ENCODE data around the gene CNDP2. TPM values are rescaled to one million over a fixed set of nuclear protein-coding genes. Genes with fewer than 3 reads are reported as not detected.

The CNDP2 gene
- total RNA-seq, 4 donors from 2014 or later = 29.5 to 82.8 (median 31.6) TPM

DNA sequence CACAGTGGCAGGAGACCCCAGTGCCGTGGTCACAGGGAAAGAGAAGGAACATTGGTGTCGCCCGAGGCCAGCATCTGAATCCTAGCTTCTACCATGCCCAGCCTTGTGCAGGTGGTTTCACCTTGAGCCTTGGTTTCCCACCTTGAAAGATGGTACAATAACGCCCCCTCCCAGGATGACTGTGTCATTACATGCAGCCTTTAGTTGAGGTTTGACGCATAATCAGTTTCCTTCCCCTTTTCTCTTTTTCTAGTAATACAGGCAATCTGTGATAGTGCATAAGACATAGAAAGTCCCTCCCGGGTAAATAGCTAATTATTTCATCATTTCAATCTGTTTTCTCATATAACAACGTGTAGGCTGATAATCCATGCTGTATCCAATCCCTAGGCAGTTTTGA lies 71.7 kb downstream of the CNDP2 start:
- TF ChIP-seq, protein P1, sequence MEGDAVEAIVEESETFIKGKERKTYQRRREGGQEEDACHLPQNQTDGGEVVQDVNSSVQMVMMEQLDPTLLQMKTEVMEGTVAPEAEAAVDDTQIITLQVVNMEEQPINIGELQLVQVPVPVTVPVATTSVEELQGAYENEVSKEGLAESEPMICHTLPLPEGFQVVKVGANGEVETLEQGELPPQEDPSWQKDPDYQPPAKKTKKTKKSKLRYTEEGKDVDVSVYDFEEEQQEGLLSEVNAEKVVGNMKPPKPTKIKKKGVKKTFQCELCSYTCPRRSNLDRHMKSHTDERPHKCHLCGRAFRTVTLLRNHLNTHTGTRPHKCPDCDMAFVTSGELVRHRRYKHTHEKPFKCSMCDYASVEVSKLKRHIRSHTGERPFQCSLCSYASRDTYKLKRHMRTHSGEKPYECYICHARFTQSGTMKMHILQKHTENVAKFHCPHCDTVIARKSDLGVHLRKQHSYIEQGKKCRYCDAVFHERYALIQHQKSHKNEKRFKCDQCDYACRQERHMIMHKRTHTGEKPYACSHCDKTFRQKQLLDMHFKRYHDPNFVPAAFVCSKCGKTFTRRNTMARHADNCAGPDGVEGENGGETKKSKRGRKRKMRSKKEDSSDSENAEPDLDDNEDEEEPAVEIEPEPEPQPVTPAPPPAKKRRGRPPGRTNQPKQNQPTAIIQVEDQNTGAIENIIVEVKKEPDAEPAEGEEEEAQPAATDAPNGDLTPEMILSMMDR (IDR thresholded peaks at IDR 0.05 in 4 of 5, conservative IDR thresholded peaks at IDR 0.05 in 1 of 5) = no peak
- TF ChIP-seq POLR2A (IDR thresholded peaks at IDR 0.05) = no peak
- Histone ChIP-seq H3K27ac (no peak overlapping the region), H3K27me3 (no peaks in the 10 kb centered on the region), H3K9me3 (no peaks in the 10 kb centered on the region), H3K4me3 (no peak overlapping the region), H3K36me3 (no peaks in the 10 kb centered on the region), H3K4me1 (no peaks in the 10 kb centered on the region)
- ATAC-seq = no peak
- DNase-seq = no peak
- intact Hi-C loops (cut with DNase I; ENCODE audit: low total_unique reads) (no loop called here), in situ Hi-C loops (cut with MboI; ENCODE audit: low sequenced_read_pairs in 4 of 4) (no loop called here)

DNA sequence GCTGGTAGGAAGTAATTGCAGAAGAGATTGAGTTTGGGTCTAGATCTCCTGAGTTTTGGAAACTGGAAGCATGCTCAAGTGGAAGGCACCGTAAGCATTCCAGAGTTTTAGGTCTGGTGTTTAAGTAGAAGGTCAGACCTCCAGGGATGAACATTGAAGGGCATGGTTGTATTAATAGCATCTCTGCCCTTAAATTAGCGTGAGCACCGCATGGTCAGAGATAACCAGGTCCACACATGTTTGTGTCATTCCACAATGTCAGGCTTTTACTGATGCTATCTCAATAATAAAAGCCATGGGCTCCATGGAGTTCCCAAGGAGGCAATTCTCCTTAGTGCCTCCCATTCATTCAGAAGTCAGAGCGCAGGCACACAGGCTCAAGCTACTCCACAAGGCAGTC lies 73.2 kb downstream of the CNDP2 start:
- intact Hi-C loops (cut with DNase I; ENCODE audit: low total_unique reads) = no loop called here
- Histone ChIP-seq H3K4me3 (no peak overlapping the region), H3K4me1 (no peaks in the 10 kb centered on the region), H3K36me3 (no peaks in the 10 kb centered on the region), H3K9me3 (no peaks in the 10 kb centered on the region), H3K27ac (no peak overlapping the region), H3K27me3 (no peaks in the 10 kb centered on the region)
- ATAC-seq (no peak), DNase-seq (no peak)
- in situ Hi-C loops (cut with MboI; ENCODE audit: low sequenced_read_pairs in 4 of 4) = no loop called here
- TF ChIP-seq, protein P1 (IDR thresholded peaks at IDR 0.05 in 4 of 5, conservative IDR thresholded peaks at IDR 0.05 in 1 of 5) = no peak
- no peak for TF ChIP-seq POLR2A (IDR thresholded peaks at IDR 0.05)

- intact Hi-C loops (cut with DNase I; ENCODE audit: low total_unique reads) = no loop called here
- Histone ChIP-seq H3K36me3 (no peaks in the 10 kb centered on the region), H3K4me3 (no peak overlapping the region), H3K4me1 (no peaks in the 10 kb centered on the region), H3K9me3 (no peaks in the 10 kb centered on the region), H3K27me3 (no peaks in the 10 kb centered on the region), H3K27ac (no peak overlapping the region)
- in situ Hi-C loops (cut with MboI; ENCODE audit: low sequenced_read_pairs in 4 of 4) = no loop called here
- TF ChIP-seq POLR2A (IDR thresholded peaks at IDR 0.05) = no peak
- TF ChIP-seq, protein P1 (IDR thresholded peaks at IDR 0.05 in 4 of 5, conservative IDR thresholded peaks at IDR 0.05 in 1 of 5) = no peak
- no peak for ATAC-seq
- no peak for DNase-seq
Observed at GRCh38 chr18:74570266-74570665, 74.1 kb downstream of the CNDP2 start.

DNA sequence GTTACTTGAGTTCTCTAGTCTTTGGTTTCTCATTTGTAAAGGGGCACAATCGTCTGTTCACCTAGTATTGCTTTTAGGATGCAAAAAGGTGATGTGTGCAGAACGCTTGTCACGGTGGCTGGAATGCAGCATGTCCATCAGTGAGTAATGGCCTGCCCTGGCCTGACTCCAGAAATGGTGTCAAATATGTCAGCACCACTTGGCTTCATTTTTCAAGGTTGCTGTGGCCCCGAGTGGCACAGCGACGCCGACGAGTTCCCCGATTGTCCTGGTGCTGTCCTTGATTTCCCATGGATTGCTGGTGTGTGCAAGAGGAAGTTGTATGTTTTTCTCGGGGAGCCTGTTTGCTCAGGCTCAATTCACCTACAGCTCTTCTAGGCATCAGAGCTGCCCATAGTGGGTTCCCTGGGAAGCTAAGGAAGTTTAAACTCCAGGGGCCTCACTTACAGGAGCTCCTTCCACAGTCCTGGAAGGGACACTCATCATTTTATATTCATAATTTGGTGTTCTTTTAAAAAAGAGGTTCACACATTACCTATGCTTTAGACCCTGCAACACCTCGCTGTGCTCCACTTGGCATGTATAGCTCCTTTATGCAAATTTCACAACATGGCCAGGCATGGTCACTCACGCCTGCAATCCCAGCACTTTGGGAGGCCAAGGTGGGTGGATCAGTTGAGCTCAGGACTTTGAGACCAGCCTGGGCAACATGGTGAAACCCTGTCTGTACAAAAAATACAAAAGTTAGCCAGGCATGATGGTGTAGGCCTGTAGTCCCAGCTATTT lies 75.9 kb downstream of the CNDP2 start:
- no peaks in the 10 kb centered on the region for H3K36me3 ChIP-seq
- intact Hi-C loops (cut with DNase I; ENCODE audit: low total_unique reads) = no loop called here

More for the DNA sequence above, 75.9 kb downstream of the CNDP2 start:
- Histone ChIP-seq H3K9me3 (no peaks in the 10 kb centered on the region), H3K4me1 (no peaks in the 10 kb centered on the region), H3K4me3 (no peak overlapping the region), H3K27ac (no peak overlapping the region), H3K27me3 (peaks cover 0 to under 1% (median 0%) of the 10 kb centered on the region in 3 donors)
- DNase-seq = no peak
- TF ChIP-seq, protein P1 (IDR thresholded peaks at IDR 0.05 in 4 of 5, conservative IDR thresholded peaks at IDR 0.05 in 1 of 5) = no peak
- no peak for TF ChIP-seq POLR2A (IDR thresholded peaks at IDR 0.05)
- ATAC-seq = no peak
- in situ Hi-C loops (cut with MboI; ENCODE audit: low sequenced_read_pairs in 4 of 4) = no loop called here
